ENCODE results near the gene DGKD. TPM values are rescaled to one million over a fixed set of nuclear protein-coding genes. Genes with fewer than 3 reads are reported as not detected.
A peak's percentile ranks its signal among the peaks of the same experiment; 100 is the strongest.

Gene DGKD
- total and polyA plus RNA-seq, 9 of the 15 experiments (the other 6 are each of a cell fraction or from before 2014, with no cell fraction given): 0.52 to 29.5 (median 10.6) TPM

- TF ChIP-seq ZNF398 (CRISPR knock-in tag; IDR thresholded peaks at IDR 0.05) (no peak), NFE2 (IDR thresholded peaks at IDR 0.05; ENCODE audit: low read depth) (peak; percentile 55; the same call in 1 of the 2 replicates), TARDBP (IDR thresholded peaks at IDR 0.05) (no peak), MEIS2 (IDR thresholded peaks at IDR 0.05; ENCODE audit: partially characterized antibody) (peak; percentile 95), BCOR (IDR thresholded peaks at IDR 0.05) (0 out of 2 replicates have a peak, but pooled peaks have one; percentile 12), ZNF785 (CRISPR knock-in tag; IDR thresholded peaks at IDR 0.05) (no peak), EHMT2 (IDR thresholded peaks at IDR 0.05) (peak; percentile 43; the same call in 1 of the 2 replicates), TEAD4 (IDR thresholded peaks at IDR 0.05; ENCODE audit: low read length) (peak; percentile 61), TEAD4 (CRISPR knock-in tag; IDR thresholded peaks at IDR 0.05; ENCODE audit: borderline replicate concordance) (no peak), E2F5 (CRISPR knock-in tag; IDR thresholded peaks at IDR 0.05) (no peak), THRAP3 (IDR thresholded peaks at IDR 0.05; ENCODE audit: borderline replicate concordance) (no peak), MIER1 (IDR thresholded peaks at IDR 0.05; ENCODE audit: low read depth) (no peak), E2F8 (IDR thresholded peaks at IDR 0.05; ENCODE audit: low read depth, partially characterized antibody) (no peak), CEBPG (CRISPR knock-in tag; IDR thresholded peaks at IDR 0.05) (no peak), CEBPG (tag; conservative IDR thresholded peaks at IDR 0.05 in 1 of 2, IDR thresholded peaks at IDR 0.05 in 1 of 2) (no peak), ASH1L (IDR thresholded peaks at IDR 0.05; ENCODE audit: borderline replicate concordance, low read depth, partially characterized antibody) (no peak), E2F1 (CRISPR knock-in tag; IDR thresholded peaks at IDR 0.05) (no peak), ATF3 (IDR thresholded peaks at IDR 0.05) (peak; percentile 95), ATF3 (CRISPR knock-in tag; conservative IDR thresholded peaks at IDR 0.05) (no peak; the same call in 1 of the 2 replicates), OTX1 (CRISPR knock-in tag; IDR thresholded peaks at IDR 0.05) (no peak), ZNF699 (CRISPR knock-in tag; IDR thresholded peaks at IDR 0.05; ENCODE audit: insufficient replicate concordance) (no peak), SMARCE1 (IDR thresholded peaks at IDR 0.05) (peak; percentile 96), RBM17 (IDR thresholded peaks at IDR 0.05; ENCODE audit: borderline replicate concordance, low read depth, low read length) (no peak)
Measured at GRCh38 chr2:233350708-233351107, 3.6 kb upstream of the DGKD start (continued).
